Left hindlimb (tissue), 1 donor: Measurements from ENCODE around the gene ERFL.
A peak's percentile ranks its signal among the peaks of the same experiment; 100 is the strongest.

Experiments used
- DNase-seq: peaks from one replicate; pipeline ENCODE4 v3.0.0-alpha.2; 2018

Gene ERFL

DNA sequence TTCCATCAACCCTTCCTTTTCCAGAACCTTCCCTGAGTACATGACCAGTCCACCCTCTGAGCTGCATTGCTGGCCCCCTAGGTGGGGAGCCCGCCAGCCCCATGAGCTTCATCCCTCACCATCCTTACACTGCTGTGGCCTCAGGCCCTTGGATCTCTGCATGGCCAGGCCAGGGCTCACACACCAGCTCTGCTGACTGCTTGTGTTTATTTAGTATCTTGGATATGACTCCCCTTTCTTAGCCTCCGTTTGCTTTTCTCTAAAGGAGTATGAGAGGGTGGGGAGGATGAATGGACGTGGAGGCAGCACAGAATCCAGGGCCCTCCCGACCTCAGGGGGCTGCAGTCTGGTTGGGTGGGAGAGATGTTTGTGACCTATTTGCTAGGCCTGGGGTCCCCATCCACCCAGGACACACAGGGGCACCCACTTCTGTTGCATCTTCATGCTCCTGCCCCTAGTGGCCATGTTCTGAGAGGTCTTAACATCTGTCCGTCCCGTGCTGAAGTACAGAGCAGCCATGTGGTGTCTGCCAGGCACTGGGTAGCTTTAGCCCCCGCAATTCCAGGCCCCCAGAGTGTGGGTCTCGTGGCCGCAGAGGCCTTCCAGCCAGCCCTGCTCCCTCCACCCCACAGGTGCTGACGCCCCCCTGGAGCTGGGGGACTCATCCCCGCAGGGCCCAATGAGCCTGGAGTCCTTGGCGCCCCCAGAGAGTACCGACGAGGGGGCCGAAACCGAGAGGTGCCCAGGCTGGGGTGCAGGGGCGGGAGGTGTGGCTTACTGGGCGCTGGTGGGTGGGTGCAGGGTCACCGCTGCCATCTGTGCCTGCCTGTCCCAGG, 32.3 kb downstream of the ERFL start:
- no peak for DNase-seq

DNA sequence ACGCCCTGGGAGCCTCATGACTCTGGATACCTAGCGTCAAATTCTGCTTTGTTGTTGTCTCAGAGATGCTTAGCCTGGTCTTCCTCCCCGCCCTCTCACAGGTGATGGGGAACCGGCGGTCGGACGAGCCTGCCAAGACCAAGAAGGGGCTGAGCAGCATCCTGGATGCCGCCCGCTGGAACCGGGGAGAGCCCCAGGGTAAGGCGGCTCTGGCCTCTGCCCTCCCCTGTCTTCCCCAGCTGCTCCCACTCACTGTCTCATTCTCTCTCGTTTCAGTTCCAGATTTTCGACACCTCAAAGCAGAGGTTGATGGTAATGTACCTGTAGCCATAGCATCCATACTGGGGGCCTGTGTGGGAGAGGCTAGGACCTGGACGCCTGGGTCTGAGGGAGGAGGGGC, 33.9 kb downstream of the ERFL start:
- DNase-seq: no peak

DNA sequence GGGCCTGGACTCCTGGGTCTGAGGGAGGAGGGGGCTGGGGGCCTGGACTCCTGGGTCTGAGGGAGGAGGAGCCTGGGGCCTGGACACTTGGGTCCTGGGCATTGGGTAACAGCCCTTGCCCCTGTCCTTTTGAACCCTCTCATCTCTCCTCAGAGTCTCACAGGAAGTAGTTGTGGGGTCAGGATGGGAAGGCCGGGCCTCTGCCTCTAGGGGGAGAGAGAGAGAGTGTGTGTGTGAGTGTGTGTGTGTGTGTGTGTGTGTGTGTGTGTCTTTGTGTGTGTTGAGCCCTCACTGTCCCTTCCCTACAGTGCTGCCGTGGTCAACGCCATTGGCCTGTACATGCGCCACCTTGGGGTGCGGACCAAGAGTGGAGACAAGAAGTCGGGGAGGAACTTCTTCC, 34.4 kb downstream of the ERFL start:
- no peak for DNase-seq

DNA sequence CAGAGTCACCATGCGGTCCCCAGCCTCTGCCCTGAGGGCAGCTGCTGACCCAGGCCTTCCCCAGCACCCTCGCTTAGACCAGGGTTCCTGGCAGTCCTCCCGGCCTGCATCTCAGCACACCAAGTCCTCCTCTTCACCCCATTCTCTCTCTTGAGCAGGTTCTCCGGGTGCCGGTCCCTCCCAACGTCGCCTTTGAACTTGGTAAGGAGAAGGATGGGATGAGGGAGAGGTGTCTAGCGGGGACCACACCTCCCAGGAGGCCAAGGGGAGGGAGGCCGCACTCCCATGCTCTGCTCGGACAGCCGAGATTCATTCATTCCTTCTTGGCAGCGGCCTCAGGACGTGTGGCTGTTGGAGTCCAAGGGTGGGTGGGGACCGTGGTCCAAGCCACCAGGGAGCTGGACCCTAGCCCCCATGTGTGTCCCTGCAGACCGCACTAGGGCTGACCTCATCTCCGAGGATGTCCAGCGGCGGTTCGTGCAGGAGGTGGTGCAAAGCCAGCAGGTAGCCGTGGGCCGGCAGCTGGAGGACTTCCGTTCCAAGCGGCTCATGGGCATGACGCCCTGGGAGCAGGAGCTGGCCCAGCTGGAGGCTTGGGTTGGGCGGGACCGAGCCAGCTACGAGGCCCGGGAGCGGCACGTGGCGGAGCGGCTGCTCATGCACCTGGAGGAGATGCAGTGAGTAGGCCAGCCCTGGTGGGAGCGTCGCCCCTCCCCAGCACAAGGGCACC, 35.9 kb downstream of the ERFL start:
- DNase-seq: no peak

DNA sequence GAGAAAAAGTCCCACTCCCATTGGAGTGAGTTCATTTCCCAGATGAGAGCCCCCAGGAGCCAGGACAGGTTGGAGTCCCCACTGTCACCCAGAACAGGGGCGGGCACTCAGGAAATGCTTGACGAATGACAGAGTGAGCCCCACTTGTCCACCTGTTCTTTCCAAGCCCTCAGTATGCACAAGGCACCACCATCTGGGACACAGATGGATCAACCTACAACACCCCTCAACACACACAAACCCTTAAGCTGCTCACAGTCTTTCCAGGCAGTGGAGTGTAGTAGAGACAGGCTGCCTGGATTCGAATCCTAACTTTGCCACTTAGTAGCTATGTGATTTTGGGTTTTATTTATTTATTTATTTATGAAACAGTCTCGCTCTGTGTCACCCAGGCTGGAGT, 37.3 kb downstream of the ERFL start:
- DNase-seq: no peak

DNA sequence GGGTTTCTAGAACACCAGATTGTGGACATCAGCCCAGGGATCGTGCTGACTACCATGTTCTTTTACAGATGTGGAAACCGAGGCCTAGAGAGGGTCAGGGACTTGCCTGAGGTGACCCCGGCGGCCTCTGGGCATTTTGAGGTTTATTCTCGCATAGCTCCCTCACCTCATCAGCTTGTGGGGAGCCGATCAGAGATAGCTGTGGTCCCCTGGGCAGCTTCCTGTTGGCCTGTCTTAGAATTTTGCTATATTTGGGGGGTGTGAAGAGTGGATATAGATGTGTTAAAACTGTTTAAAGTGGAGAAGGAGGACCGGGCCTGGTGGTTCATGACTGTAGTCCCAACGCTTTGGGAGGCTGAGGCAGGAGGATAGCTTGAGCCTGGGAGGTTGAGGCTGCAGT, 38.4 kb downstream of the ERFL start:
- DNase-seq: no peak

DNA sequence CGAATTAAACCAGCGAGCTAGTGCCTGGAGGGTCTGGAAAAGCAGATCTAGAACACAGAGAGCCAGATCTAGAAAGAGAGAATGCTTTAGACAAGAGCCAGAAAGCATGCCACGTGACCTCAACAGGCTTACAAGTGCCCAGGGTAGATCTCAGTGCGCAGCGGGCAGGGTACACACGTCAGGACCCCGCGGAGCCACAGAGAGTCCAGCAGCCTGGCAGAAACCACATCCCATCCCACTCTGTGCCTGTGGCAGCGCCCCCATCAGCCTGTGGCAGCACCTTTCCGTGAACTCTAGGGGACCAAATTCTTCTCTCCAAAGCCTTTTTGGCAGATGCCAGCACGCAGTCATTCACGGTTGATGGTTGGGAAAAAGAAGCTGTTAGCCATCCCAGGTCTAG, 39.3 kb downstream of the ERFL start:
- DNase-seq: no peak

DNA sequence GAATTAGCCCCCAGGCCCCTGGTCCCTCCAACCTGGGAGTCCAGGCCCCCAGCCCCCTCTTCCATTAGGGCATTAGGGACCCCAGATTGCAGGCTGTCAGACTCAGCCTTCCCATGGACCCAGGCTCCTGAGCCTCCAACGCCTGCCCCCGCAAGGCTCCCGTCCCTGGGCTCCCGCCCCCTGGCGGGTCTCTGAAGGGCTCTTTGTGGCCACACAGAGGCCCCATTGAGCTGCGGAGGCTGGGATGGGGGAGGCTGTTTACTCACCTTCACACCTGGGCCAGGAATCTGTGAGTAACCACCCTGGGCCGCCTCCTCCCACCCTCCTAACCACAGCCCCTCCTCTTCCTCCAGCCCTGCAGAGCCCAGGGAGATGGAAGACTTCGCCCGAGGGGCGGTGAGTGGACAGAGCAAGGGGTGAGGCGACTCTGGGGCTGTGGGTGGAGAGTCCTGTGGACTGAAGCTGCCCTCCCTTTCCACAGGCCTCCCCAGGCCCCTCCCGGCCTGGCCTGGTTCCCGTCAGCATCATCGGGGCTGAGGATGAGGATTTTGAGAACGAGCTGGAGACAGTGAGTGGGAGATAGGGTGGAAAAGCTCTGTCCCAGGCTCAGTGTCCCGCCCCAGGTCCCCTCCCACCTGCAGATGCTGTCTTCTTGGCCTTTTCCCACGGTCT, 40.4 kb downstream of the ERFL start:
- DNase-seq: peak; percentile 85

DNA sequence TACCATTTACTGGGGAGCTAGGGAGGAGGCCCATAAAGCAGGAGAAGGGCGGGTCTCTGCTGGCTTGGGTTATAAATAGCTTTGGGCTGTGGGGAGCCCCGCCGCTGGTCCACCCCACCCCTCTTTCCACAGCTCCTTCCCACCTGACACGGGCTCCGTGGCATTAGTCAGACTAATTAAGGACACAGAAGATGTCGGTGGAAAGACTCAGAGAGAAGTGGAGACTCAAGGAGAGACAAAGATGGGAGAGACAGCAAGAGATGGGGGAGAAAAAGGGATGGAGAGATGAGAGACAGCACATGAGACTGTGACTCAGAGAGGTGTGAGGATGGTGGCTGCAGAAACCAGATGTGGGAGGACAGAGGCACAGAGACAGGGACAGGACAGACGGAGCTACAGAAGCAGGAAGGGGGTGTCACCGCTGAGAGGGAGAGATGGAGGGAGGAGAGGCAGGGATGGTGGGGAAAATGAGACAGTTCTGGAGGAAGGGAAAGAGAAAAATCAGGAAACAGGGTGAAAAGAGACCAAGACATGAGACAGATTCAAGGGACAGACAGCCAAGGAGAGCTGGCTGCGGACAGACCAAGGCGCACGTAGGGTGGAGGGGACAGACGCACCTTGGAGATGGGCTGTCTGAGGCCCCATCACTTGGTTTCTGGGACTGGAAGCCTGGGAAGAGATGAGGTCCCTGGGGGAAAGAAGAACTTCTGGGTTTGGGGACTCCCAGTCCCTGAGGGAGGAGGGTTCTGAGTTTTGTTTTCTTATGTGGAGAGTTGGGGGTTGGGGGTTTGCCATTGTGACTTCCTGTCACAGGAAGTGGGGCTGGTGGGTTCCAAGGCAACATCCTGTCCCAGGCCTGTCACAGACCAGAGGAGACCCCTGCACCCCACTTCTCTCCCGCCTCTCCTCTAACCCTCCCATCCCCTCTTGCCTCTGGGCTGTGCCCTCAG, 41.2 kb downstream of the ERFL start:
- no peak for DNase-seq

DNA sequence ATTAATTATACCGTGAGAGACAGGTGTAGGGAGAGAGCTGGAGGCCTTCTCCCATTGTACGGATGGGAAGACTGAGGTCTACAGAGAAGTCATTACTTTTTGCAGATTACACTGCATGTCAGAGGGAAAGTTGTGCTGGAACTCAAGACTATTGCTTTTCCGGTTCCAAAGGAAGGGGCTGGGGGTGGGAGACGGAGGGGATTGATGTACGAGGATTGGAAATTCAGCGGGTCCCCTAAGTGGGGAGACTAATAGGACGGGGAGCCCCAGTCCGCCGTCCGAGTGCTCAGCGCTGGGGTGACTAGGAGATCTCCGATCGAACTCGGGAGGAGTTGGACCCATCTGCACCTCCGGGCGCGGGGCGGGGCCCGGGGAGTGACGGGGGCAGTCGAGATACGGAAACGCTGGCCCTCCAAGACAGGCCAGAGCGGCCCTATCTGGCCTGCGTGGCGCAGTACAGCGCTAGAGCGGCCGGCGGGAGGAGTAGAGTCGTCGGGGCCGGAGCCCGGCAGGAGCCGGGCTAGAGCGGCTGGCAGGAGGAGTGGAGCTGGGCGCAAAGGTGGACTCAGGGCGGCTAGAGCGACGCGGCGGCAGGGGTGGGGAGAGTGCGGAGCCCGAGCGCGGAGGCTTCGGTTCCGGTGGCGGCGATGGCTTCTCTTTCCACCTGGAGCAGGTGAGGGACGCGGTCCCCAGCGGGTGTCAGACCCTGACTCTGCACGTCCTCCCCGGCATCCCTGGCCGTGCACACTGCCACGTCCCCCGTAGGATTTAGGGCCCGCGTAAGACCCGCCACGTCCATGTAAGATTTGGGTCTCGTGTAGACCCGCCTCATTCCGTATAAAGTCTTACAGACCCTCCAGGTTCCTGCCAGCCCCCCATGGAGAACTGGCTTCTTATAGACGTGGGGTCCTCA, 44.2 kb downstream of the ERFL start:
- peak; percentile 96 for DNase-seq

DNA sequence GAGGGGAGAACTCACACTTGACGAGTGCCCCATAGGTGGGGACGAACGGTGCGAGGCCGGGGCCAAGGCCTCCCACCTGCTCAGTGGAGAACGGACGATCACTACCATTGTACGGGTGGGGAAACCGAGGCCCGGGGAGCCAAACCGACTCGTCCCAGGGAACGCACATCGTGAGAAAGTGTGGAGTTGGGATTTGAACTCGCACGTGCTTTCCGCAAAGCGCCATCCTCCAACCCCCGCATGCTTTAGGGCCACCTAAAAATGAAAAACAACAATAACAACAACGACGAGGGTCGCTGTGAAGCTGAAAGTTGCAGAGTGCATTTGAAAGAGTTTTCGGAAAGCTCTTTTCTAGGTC, 44.8 kb downstream of the ERFL start:
- no peak for DNase-seq

DNA sequence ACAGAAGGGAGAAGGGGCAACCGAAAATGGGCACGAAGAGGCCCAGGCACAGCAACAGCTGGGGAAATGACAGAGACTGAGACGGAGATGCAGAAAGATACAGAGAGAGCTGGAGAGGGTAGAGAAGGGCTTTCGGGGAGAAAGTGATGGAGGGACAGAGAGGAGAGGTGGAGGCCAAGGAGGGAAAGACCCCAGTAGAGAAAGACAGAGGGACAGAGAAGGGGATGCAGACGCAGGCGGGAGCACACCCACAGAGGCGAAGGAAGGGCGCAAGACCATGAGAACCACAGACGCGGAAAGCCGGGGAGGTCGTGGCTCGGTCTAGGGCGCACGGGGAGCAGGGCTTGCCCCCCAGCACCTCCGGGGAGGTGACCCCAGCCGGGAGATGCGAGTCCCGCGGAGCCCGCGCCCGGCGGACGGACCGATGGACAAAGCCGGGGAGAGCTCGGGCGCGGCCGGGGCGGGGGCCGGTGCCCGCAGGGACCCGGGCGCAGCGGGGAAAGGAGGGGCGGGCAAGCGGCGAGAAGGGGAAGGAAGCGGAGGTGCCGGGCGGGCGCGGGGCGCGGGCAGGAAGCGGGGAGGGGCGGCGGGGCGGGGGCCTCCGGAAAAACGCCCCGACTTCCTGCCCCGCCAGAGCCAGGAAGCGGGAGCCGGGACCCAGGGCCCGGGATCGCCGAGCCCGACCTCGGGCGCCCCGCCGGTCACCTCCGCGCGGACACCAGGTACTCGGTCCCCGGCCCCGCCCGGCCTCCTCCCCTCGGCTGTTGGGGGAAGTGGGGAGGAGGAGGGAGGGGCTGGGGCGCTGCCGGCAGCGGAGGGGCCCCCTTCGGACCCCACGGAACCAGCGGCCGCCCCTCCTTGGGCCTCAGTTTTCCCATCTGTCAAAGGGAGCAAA, 45.4 kb downstream of the ERFL start, which contains the start of gene ARHGEF1:
Gene ARHGEF1, plus strand, starts transcription at position 617 of the 895 bp plus-strand sequence. CDS start 4,899 bp downstream, outside the sequence.
- DNase-seq: peak; percentile 60

DNA sequence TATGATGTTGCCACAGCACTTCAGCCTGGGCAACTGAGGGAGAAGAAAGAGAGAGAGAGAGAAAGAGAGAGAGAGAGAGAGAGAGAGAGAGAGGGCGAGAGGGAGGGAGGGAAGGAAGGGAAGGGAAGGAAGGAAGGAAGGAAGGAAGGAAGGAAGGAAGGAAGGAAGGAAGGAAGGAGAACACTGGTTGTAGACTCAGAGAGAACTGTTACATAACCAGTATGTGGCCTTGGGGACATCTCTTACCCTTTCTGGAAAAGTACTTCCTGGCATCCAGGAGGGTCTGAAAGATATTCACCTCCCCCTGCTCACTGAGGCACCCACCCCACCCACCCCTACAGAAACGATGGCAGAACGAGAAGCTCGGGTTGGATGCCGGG, 47.9 kb downstream of the ERFL start:
- no peak for DNase-seq

DNA sequence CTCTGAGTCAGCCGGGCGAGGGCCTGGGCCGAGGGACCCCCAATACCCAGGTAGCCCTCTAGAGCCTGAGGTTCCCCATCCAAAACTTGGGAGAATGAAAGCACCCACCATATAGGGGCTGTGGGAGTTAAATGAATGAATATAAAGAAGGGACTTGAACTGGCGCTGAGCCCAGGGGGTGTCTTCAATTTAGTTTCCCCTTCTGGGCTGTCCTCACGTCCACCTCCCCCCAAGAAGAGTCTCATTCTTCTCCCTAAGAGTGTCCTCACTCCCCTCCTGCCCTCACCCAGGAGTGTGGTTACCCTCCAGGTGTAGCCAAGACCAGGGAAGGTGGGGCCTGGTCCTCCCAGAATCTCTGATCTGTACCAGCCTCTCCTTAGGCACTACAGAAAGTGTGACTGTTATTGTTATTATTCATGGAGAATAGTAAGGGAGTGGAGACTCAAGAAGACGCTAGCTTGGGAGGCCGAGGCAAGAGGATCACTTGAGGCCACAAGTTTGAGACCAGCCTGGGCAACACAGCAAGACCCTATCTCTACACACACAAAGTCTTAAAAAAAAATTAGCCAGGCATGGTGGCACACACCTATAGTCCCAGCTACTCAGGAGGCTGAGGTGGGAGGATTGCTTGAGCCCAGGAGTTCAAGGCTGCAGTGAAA, 48.5 kb downstream of the ERFL start:
- DNase-seq: no peak

DNA sequence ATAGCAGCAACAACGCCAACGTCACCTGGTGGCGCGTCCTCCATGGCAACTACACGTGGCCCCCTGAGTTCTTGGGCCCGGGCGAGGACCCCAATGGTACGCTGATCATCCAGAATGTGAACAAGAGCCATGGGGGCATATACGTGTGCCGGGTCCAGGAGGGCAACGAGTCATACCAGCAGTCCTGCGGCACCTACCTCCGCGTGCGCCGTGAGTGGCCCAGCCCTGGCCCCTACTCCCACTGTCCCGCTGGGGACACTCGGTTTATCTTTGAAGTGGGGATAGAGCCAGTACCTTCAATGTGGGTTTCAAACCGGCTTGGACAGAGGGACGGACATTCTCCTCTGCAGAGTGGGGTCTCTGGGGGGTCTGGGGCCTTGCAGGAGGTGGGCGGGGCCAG, 49.2 kb downstream of the ERFL start:
- DNase-seq: no peak

DNA sequence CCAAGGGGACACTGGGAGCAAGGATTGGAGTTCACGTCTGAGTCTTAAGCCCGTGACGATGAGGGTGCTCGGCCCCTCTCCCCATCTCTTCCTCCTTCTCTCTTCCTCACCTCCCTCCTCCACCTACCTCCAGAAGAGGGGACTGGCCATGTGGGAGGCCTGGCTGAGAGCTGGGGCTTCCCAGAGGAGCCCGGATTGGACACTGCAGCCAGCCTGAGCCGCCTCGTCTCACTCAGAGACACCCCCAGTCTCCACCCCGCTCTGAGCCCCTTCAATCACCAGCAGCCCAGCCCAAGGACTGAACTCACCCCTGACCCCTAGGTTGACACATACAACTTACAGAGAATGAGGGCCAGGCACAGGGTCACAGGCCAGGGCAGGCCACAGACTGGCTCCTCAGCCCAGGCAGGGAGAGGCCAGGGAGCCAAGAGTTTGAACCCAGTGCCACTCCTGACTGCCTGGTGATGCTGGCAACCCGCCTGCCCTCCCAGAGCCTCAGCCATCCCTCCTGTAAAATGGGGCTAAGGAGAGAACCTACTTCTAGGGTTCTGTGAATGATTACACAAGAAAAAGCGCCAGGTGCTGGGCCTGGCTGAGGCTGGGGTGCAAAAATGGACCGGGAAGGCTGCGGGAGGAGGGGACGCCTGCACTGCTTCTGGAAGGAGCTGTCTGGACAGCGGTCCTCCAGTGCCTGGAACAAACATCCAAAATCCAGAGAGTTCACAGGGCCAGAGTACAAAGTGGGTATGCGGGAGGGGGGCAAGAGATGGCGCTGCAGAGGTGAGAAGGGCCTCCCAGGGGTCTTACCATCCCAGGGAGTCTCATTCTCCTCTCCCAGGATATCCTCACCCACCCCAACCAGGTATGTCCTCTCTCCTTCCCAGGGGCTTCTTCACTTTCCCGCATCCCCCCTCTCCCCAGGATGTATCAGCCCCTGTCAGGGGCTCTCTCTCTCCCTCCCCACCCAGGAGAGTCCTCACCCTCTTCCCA, 50.0 kb downstream of the ERFL start:
- no peak for DNase-seq

DNA sequence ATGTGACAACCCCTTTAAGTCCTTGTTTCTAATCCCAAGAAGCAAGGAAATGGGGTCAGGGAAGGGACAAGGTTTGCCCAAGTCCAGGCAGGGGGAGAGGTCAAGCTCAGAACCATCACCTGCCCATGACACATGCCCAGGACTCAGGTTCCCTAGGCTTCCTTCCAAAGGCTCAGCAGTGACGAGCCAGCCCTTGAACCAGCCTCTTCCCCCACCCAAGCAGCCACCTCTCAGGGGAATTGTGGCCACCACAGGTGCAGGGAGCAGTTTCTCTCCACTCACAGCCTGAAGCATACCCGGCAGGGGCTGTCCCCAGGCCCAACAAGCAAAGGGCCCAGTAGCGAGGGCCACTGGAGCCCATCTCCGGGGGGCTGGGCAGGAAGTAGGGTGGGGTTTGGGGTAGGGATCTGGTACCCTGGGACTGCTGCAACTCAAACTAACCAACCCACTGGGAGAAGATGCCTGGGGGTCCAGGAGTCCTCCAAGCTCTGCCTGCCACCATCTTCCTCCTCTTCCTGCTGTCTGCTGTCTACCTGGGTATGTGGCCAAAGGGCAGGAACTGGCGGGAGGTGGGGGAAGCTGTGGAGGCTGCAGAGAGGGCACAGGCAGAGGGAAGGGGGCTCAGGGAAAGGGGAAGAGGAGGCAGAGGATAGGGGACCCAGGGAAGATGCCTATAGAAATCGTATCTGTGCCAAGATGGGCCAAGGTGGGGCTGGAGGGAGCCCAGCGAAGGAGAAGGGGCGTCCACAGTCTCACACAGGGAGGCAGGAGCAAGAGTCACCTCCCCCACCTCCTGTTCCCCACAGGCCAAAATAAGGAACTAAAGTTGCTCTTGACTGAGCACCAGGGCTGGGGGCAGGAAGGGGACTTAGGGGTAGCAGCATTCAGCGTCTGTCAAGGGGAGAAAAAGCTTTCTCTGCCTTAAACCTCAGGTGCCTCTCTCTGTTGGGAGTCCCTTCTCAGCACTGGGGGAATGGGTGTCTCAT, 51.1 kb downstream of the ERFL start, which contains the start of gene CD79A:
Gene CD79A, plus strand, starts transcription at position 433 of the 986 bp plus-strand sequence. Its CDS starts 26 bp downstream, at position 459.
- DNase-seq: no peak
